G401.6 (cell line): ENCODE results near the gene ATXN10.

Source experiments
- FAIRE-seq: peaks from 2 replicates; lab custom pipeline; 2012; peaks lifted over from hg19 to GRCh38; lab: Jason Lieb, UNC

The ATXN10 gene

GRCh38 chr22:45892681-45893461 is 221.2 kb downstream of the ATXN10 start:
- FAIRE-seq = no peak

- FAIRE-seq = no peak
These were observed 221.9 kb downstream of the ATXN10 start for GRCh38 chr22:45893516-45893915.
